Measurements from ENCODE around the gene EFNA4.

The EFNA4 gene

GRCh38 chr1:155092131-155092530 lies 28.6 kb downstream of the EFNA4 start:
- Histone ChIP-seq H4K5ac (ENCODE audit: low read length) (no peak overlapping the region), H3K27ac (ENCODE audit: low read depth, low read length) (no peak overlapping the region), H2BK120ac (ENCODE audit: low read depth, low read length) (no peak overlapping the region), H3K23ac (ENCODE audit: low read length) (no peak overlapping the region), H2BK15ac (replicated peaks; ENCODE audit: low read depth) (no peak overlapping the region), H2AK5ac (ENCODE audit: low read length) (no peak overlapping the region), H3K9ac (ENCODE audit: low read length) (no peak overlapping the region), H3K56ac (ENCODE audit: low read length) (no peak overlapping the region), H3K4me1 (ENCODE audit: control insufficient read depth, low read depth, low read length) (no peaks in the 10 kb centered on the region), H3K18ac (ENCODE audit: low read length) (no peak overlapping the region), H3K4me3 (ENCODE audit: low read length) (no peak overlapping the region), H3K79me1 (ENCODE audit: low read length) (no peaks in the 10 kb centered on the region), H2BK5ac (ENCODE audit: low read length) (no peak overlapping the region), H3K36me3 (ENCODE audit: control insufficient read depth, insufficient read depth, low read length) (no peaks in the 10 kb centered on the region), H3K79me2 (ENCODE audit: control insufficient read depth, insufficient read depth, low read length) (no peaks in the 10 kb centered on the region), H3K27me3 (ENCODE audit: insufficient read depth, low read length, poor library complexity) (no peaks in the 10 kb centered on the region), H4K8ac (ENCODE audit: low read depth, low read length) (no peak overlapping the region), H3K4me2 (ENCODE audit: low read length) (no peak overlapping the region), H3K4ac (ENCODE audit: low read depth, low read length) (no peak overlapping the region)
- WGBS (ENCODE audit: extremely low coverage, insufficient coverage, low lambda C conversion rate) = no CpG with 5 or more reads among the region's 6 CpGs
- DNase-seq = no peak

GRCh38 chr1:155092641-155093040 lies 29.1 kb downstream of the EFNA4 start:
- H3K4me3 ChIP-seq (ENCODE audit: low read length) = no peak overlapping the region
- H3K18ac ChIP-seq (ENCODE audit: low read length) = no peak overlapping the region
- no peak overlapping the region for H4K5ac ChIP-seq (ENCODE audit: low read length)
- no peak overlapping the region for H3K4me2 ChIP-seq (ENCODE audit: low read length)
- H3K27me3 ChIP-seq (ENCODE audit: insufficient read depth, low read length, poor library complexity) = no peaks in the 10 kb centered on the region
- WGBS (ENCODE audit: extremely low coverage, insufficient coverage, low lambda C conversion rate) = no CpG with 5 or more reads among the region's 12 CpGs
- no peak overlapping the region for H3K9ac ChIP-seq (ENCODE audit: low read length)
- no peak overlapping the region for H4K8ac ChIP-seq (ENCODE audit: low read depth, low read length)
- DNase-seq = no peak
- no peaks in the 10 kb centered on the region for H3K4me1 ChIP-seq (ENCODE audit: control insufficient read depth, low read depth, low read length)
- no peak overlapping the region for H2BK15ac ChIP-seq (replicated peaks; ENCODE audit: low read depth)
- no peak overlapping the region for H3K23ac ChIP-seq (ENCODE audit: low read length)
- no peak overlapping the region for H3K4ac ChIP-seq (ENCODE audit: low read depth, low read length)
- H3K79me1 ChIP-seq (ENCODE audit: low read length) = no peaks in the 10 kb centered on the region
- no peak overlapping the region for H3K56ac ChIP-seq (ENCODE audit: low read length)
- H3K36me3 ChIP-seq (ENCODE audit: control insufficient read depth, insufficient read depth, low read length) = no peaks in the 10 kb centered on the region
- H2AK5ac ChIP-seq (ENCODE audit: low read length) = no peak overlapping the region
- H2BK5ac ChIP-seq (ENCODE audit: low read length) = no peak overlapping the region
- H3K27ac ChIP-seq (ENCODE audit: low read depth, low read length) = no peak overlapping the region
- H2BK120ac ChIP-seq (ENCODE audit: low read depth, low read length) = no peak overlapping the region
- no peaks in the 10 kb centered on the region for H3K79me2 ChIP-seq (ENCODE audit: control insufficient read depth, insufficient read depth, low read length)

DNA sequence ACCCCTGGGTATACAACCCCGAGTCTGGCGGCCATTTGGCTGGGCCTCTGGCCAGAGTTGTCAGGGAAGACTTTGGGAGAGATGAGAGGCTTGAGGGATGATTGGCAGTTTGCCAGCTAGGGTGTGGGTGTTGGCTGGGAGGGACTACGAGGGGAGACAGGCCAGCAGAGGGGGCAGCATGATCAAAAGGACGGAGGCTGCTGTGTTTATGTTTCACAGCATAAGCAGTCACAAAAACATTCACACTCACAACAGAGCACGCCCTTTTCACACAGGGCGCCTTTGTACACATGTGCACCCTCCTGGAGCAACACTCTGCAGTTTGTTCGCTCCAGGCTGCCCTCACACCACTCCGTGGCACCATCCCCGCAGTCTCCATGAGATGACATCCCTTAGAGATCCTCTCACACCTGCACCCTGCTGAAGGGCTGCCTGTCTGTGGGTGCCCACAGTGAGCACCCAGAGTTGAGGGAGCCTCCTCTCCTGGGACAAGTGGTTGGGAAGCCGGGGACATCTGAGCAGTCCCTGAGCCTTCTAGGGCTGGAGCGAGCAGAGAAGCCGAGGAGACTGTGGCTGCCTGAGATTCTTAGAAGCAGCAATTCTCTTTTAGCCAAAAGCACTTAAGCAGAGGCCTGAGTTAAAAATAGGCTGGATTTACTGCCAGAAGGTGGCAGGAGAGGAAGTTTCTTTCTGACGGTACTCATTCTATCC lies 30.5 kb downstream of the EFNA4 start:
- H3K23ac ChIP-seq (ENCODE audit: low read length) = no peak overlapping the region
- H2BK5ac ChIP-seq (ENCODE audit: low read length) = no peak overlapping the region
- no peak overlapping the region for H3K27ac ChIP-seq (ENCODE audit: low read depth, low read length)
- peak; percentile 70 for DNase-seq
- H2BK15ac ChIP-seq (replicated peaks; ENCODE audit: low read depth) = no peak overlapping the region
- H3K56ac ChIP-seq (ENCODE audit: low read length) = no peak overlapping the region
- H3K79me1 ChIP-seq (ENCODE audit: low read length) = no peaks in the 10 kb centered on the region
- WGBS (ENCODE audit: extremely low coverage, insufficient coverage, low lambda C conversion rate) = no CpG with 5 or more reads among the region's 13 CpGs
- no peak overlapping the region for H3K18ac ChIP-seq (ENCODE audit: low read length)
- H2AK5ac ChIP-seq (ENCODE audit: low read length) = no peak overlapping the region
- no peaks in the 10 kb centered on the region for H3K36me3 ChIP-seq (ENCODE audit: control insufficient read depth, insufficient read depth, low read length)
- H3K4me3 ChIP-seq (ENCODE audit: low read length) = no peak overlapping the region
- no peak overlapping the region for H2BK120ac ChIP-seq (ENCODE audit: low read depth, low read length)
- H3K79me2 ChIP-seq (ENCODE audit: control insufficient read depth, insufficient read depth, low read length) = no peaks in the 10 kb centered on the region
- H3K4ac ChIP-seq (ENCODE audit: low read depth, low read length) = no peak overlapping the region
- no peaks in the 10 kb centered on the region for H3K4me1 ChIP-seq (ENCODE audit: control insufficient read depth, low read depth, low read length)
- no peak overlapping the region for H3K4me2 ChIP-seq (ENCODE audit: low read length)
- no peak overlapping the region for H4K8ac ChIP-seq (ENCODE audit: low read depth, low read length)
- no peak overlapping the region for H4K5ac ChIP-seq (ENCODE audit: low read length)
- H3K27me3 ChIP-seq (ENCODE audit: insufficient read depth, low read length, poor library complexity) = no peaks in the 10 kb centered on the region
- H3K9ac ChIP-seq (ENCODE audit: low read length) = no peak overlapping the region

- Histone ChIP-seq H2BK5ac (ENCODE audit: low read length) (no peak overlapping the region), H2AK5ac (ENCODE audit: low read length) (no peak overlapping the region), H2BK15ac (replicated peaks; ENCODE audit: low read depth) (no peak overlapping the region), H3K79me1 (ENCODE audit: low read length) (no peaks in the 10 kb centered on the region), H3K27me3 (ENCODE audit: insufficient read depth, low read length, poor library complexity) (no peaks in the 10 kb centered on the region), H3K4me1 (ENCODE audit: control insufficient read depth, low read depth, low read length) (no peaks in the 10 kb centered on the region), H3K27ac (ENCODE audit: low read depth, low read length) (no peak overlapping the region), H3K4me2 (ENCODE audit: low read length) (no peak overlapping the region), H2BK120ac (ENCODE audit: low read depth, low read length) (no peak overlapping the region), H3K9ac (ENCODE audit: low read length) (no peak overlapping the region), H3K56ac (ENCODE audit: low read length) (no peak overlapping the region), H3K36me3 (ENCODE audit: control insufficient read depth, insufficient read depth, low read length) (no peaks in the 10 kb centered on the region), H4K8ac (ENCODE audit: low read depth, low read length) (no peak overlapping the region), H3K4me3 (ENCODE audit: low read length) (no peak overlapping the region), H3K79me2 (ENCODE audit: control insufficient read depth, insufficient read depth, low read length) (no peaks in the 10 kb centered on the region), H4K5ac (ENCODE audit: low read length) (no peak overlapping the region), H3K23ac (ENCODE audit: low read length) (no peak overlapping the region), H3K18ac (ENCODE audit: low read length) (no peak overlapping the region), H3K4ac (ENCODE audit: low read depth, low read length) (no peak overlapping the region)
- WGBS (ENCODE audit: extremely low coverage, insufficient coverage, low lambda C conversion rate) = no CpG with 5 or more reads among the region's 2 CpGs
- DNase-seq = no peak
Measured at GRCh38 chr1:155094622-155094948, 31.0 kb downstream of the EFNA4 start.

GRCh38 chr1:155099331-155099730 lies 35.8 kb downstream of the EFNA4 start:
- H3K79me2 ChIP-seq (ENCODE audit: control insufficient read depth, insufficient read depth, low read length) = no peaks in the 10 kb centered on the region
- H3K4me2 ChIP-seq (ENCODE audit: low read length) = no peak overlapping the region
- no peak overlapping the region for H3K9ac ChIP-seq (ENCODE audit: low read length)
- no peak overlapping the region for H4K5ac ChIP-seq (ENCODE audit: low read length)
- H3K56ac ChIP-seq (ENCODE audit: low read length) = no peak overlapping the region
- no peak overlapping the region for H3K23ac ChIP-seq (ENCODE audit: low read length)
- no peak overlapping the region for H3K18ac ChIP-seq (ENCODE audit: low read length)
- H3K27me3 ChIP-seq (ENCODE audit: insufficient read depth, low read length, poor library complexity) = no peaks in the 10 kb centered on the region
- no peak overlapping the region for H2BK120ac ChIP-seq (ENCODE audit: low read depth, low read length)
- WGBS (ENCODE audit: extremely low coverage, insufficient coverage, low lambda C conversion rate) = no CpG with 5 or more reads among the region's 7 CpGs
- H2AK5ac ChIP-seq (ENCODE audit: low read length) = no peak overlapping the region
- H2BK15ac ChIP-seq (replicated peaks; ENCODE audit: low read depth) = no peak overlapping the region
- H4K8ac ChIP-seq (ENCODE audit: low read depth, low read length) = no peak overlapping the region
- no peak overlapping the region for H3K4ac ChIP-seq (ENCODE audit: low read depth, low read length)
- H2BK5ac ChIP-seq (ENCODE audit: low read length) = no peak overlapping the region
- H3K4me1 ChIP-seq (ENCODE audit: control insufficient read depth, low read depth, low read length) = no peaks in the 10 kb centered on the region
- no peaks in the 10 kb centered on the region for H3K79me1 ChIP-seq (ENCODE audit: low read length)
- H3K36me3 ChIP-seq (ENCODE audit: control insufficient read depth, insufficient read depth, low read length) = no peaks in the 10 kb centered on the region
- H3K27ac ChIP-seq (ENCODE audit: low read depth, low read length) = no peak overlapping the region
- DNase-seq = no peak
- H3K4me3 ChIP-seq (ENCODE audit: low read length) = no peak overlapping the region

GRCh38 chr1:155103325-155103724 lies 39.8 kb downstream of the EFNA4 start:
- H2BK5ac ChIP-seq (ENCODE audit: low read length) = no peak overlapping the region
- H2AK5ac ChIP-seq (ENCODE audit: low read length) = no peak overlapping the region
- no peaks in the 10 kb centered on the region for H3K79me1 ChIP-seq (ENCODE audit: low read length)
- H3K56ac ChIP-seq (ENCODE audit: low read length) = no peak overlapping the region
- H3K36me3 ChIP-seq (ENCODE audit: control insufficient read depth, insufficient read depth, low read length) = no peaks in the 10 kb centered on the region
- H3K27me3 ChIP-seq (ENCODE audit: insufficient read depth, low read length, poor library complexity) = no peaks in the 10 kb centered on the region
- no peak overlapping the region for H3K4me2 ChIP-seq (ENCODE audit: low read length)
- H3K23ac ChIP-seq (ENCODE audit: low read length) = no peak overlapping the region
- no peak overlapping the region for H3K18ac ChIP-seq (ENCODE audit: low read length)
- no peak overlapping the region for H2BK120ac ChIP-seq (ENCODE audit: low read depth, low read length)
- no peak overlapping the region for H3K9ac ChIP-seq (ENCODE audit: low read length)
- no peak overlapping the region for H3K4me3 ChIP-seq (ENCODE audit: low read length)
- H4K8ac ChIP-seq (ENCODE audit: low read depth, low read length) = no peak overlapping the region
- no peaks in the 10 kb centered on the region for H3K4me1 ChIP-seq (ENCODE audit: control insufficient read depth, low read depth, low read length)
- H2BK15ac ChIP-seq (replicated peaks; ENCODE audit: low read depth) = no peak overlapping the region
- DNase-seq = no peak
- WGBS (ENCODE audit: extremely low coverage, insufficient coverage, low lambda C conversion rate) = no CpG with 5 or more reads among the region's 9 CpGs
- no peak overlapping the region for H4K5ac ChIP-seq (ENCODE audit: low read length)
- no peak overlapping the region for H3K4ac ChIP-seq (ENCODE audit: low read depth, low read length)
- no peaks in the 10 kb centered on the region for H3K79me2 ChIP-seq (ENCODE audit: control insufficient read depth, insufficient read depth, low read length)
- H3K27ac ChIP-seq (ENCODE audit: low read depth, low read length) = no peak overlapping the region

Data from mesendoderm (in vitro differentiated cells).